HEK293 (cell line): Measurements from ENCODE around the gene ARMH4.

Experiments
- CTCF ChIA-PET: fragments of 350-600 bp; formaldehyde crosslinking; extraction: SDS; loops from one replicate; lab custom pipeline; 2021; ENCODE audit warnings: antibody characterized with exemption; lab: Yijun Ruan, JAX
- POLR2A ChIA-PET: fragments of 300-600 bp; formaldehyde crosslinking; extraction: SDS; loops from one replicate; lab custom pipeline; 2020; ENCODE audit warnings: antibody characterized with exemption, inconsistent platforms; lab: Yijun Ruan, JAX
- H3K27ac ChIP-seq: fragments of 200-500 bp; sonication (Bioruptor generic); 2 replicates; pipeline ENCODE4 v1.5.1; 2014; ENCODE audit warnings: low read depth, low read length, control low read depth, inconsistent platforms; ENCODE audit errors: extremely low read depth
- H3K36me3 ChIP-seq, 2 experiments: fragments of 200-500 bp in 1 of 2; sonication (Bioruptor generic) in 1 of 2; 1 replicate in 1 of 2; 2 replicates in 1 of 2; pipeline ENCODE4 v1.5.1; 2014 to 2017; ENCODE audit warnings: inconsistent platforms in 2 of 2, low read length in 2 of 2; ENCODE audit not compliant: control insufficient read depth in 2 of 2, insufficient read depth in 1 of 2
- H3K4me1 ChIP-seq: fragments of 200-500 bp; sonication (Bioruptor generic); 2 replicates; pipeline ENCODE4 v1.5.1; 2014; ENCODE audit warnings: mild to moderate bottlenecking, low read length, inconsistent platforms; ENCODE audit not compliant: control insufficient read depth, insufficient read depth
- H3K4me3 ChIP-seq: 2 replicates; pipeline ENCODE4 v1.5.1; 2011; ENCODE audit warnings: low read depth, mild to moderate bottlenecking, control low read depth, low read length, moderate library complexity
- H3K9me3 ChIP-seq: fragments of 200-500 bp; sonication (Bioruptor generic); 2 replicates; pipeline ENCODE4 v1.5.1; 2014; ENCODE audit warnings: low read depth, low read length, inconsistent platforms; ENCODE audit not compliant: control insufficient read depth, insufficient read depth
- GLIS1 ChIP-seq: fragments of 450-650 bp; formaldehyde crosslinking; IDR thresholded peaks from 2 replicates; pipeline ENCODE4 v1.5.1; 2016; ENCODE audit warnings: missing biosample characterization, missing genetic modification characterization
- GLIS2 ChIP-seq: fragments of 450-650 bp; formaldehyde crosslinking; IDR thresholded peaks from 2 replicates; pipeline ENCODE4 v1.5.1; 2016; ENCODE audit warnings: missing biosample characterization, missing genetic modification characterization
- HOXD13 ChIP-seq: sonication (generic); formaldehyde crosslinking; IDR thresholded peaks from 2 replicates; pipeline ENCODE4 v1.8.0; 2022; ENCODE audit warnings: missing genetic modification reagents, borderline replicate concordance
- KLF17 ChIP-seq: fragments of 450-650 bp; formaldehyde crosslinking; IDR thresholded peaks from 2 replicates; pipeline ENCODE4 v1.5.1; 2016; ENCODE audit warnings: missing biosample characterization, missing genetic modification characterization
- PRDM4 ChIP-seq: fragments of 450-650 bp; formaldehyde crosslinking; IDR thresholded peaks from 2 replicates; pipeline ENCODE4 v1.5.1; 2017; ENCODE audit warnings: missing biosample characterization, missing genetic modification characterization
- PRDM6 ChIP-seq: fragments of 450-650 bp; formaldehyde crosslinking; IDR thresholded peaks from 2 replicates; pipeline ENCODE4 v1.5.1; 2017; ENCODE audit warnings: missing biosample characterization, missing genetic modification characterization
- SETDB1 ChIP-seq: IDR thresholded peaks from one replicate; pipeline ENCODE4 v1.6.1; 2017; ENCODE audit warnings: mild to moderate bottlenecking, low read length, moderate library complexity, mixed read lengths; ENCODE audit not compliant: insufficient read length
- TRIM28 ChIP-seq: IDR thresholded peaks from 2 replicates; pipeline ENCODE4 v1.6.1; 2011; ENCODE audit warnings: low read length, control low read depth, borderline replicate concordance
- WT1 ChIP-seq: fragments of 450-650 bp; formaldehyde crosslinking; IDR thresholded peaks from 2 replicates; pipeline ENCODE4 v1.5.1; 2016; ENCODE audit warnings: missing biosample characterization, missing genetic modification characterization
- ZBTB17 ChIP-seq: fragments of 450-650 bp; formaldehyde crosslinking; IDR thresholded peaks from 2 replicates; pipeline ENCODE4 v1.5.1; 2016; ENCODE audit warnings: missing biosample characterization, missing genetic modification characterization
- ZBTB48 ChIP-seq: fragments of 450-650 bp; formaldehyde crosslinking; IDR thresholded peaks from 2 replicates; pipeline ENCODE4 v1.5.1; 2016; ENCODE audit warnings: missing biosample characterization, missing genetic modification characterization
- ZFHX2 ChIP-seq: fragments of 450-650 bp; formaldehyde crosslinking; conservative IDR thresholded peaks from 2 replicates; pipeline ENCODE4 v1.5.1; 2016; ENCODE audit warnings: missing biosample characterization, missing genetic modification characterization
- ZNF112 ChIP-seq: fragments of 450-650 bp; formaldehyde crosslinking; IDR thresholded peaks from 2 replicates; pipeline ENCODE4 v1.5.0; 2017; ENCODE audit warnings: missing biosample characterization, missing genetic modification characterization
- ZNF114 ChIP-seq: fragments of 450-650 bp; formaldehyde crosslinking; IDR thresholded peaks from 2 replicates; pipeline ENCODE4 v1.5.0; 2017; ENCODE audit warnings: missing biosample characterization, missing genetic modification characterization
- ZNF202 ChIP-seq: fragments of 450-650 bp; formaldehyde crosslinking; IDR thresholded peaks from 2 replicates; pipeline ENCODE4 v1.5.1; 2016; ENCODE audit warnings: missing biosample characterization, missing genetic modification characterization, borderline replicate concordance
- ZNF24 ChIP-seq: fragments of 450-650 bp; formaldehyde crosslinking; IDR thresholded peaks from 2 replicates; pipeline ENCODE4 v1.5.1; 2016; ENCODE audit warnings: missing biosample characterization, missing genetic modification characterization
- ZNF248 ChIP-seq: fragments of 450-650 bp; formaldehyde crosslinking; IDR thresholded peaks from 2 replicates; pipeline ENCODE4 v1.5.1; 2017; ENCODE audit warnings: missing biosample characterization, missing genetic modification characterization
- ZNF274 ChIP-seq, 2 experiments: fragments of 200-500 bp in 1 of 2; fragments of 450-650 bp in 1 of 2; sonication (Bioruptor generic) in 1 of 2; formaldehyde crosslinking in 1 of 2; IDR thresholded peaks; 2 replicates each; pipeline versions ENCODE4 v1.5.1 to v1.6.1; 2014 to 2016; ENCODE audit warnings: borderline replicate concordance in 1 of 2, inconsistent platforms in 1 of 2, low read length in 1 of 2, missing biosample characterization in 1 of 2, missing genetic modification characterization in 1 of 2
- ZNF394 ChIP-seq: fragments of 450-650 bp; formaldehyde crosslinking; IDR thresholded peaks from 2 replicates; pipeline ENCODE4 v1.5.1; 2016; ENCODE audit warnings: missing biosample characterization, missing genetic modification characterization, mild to moderate bottlenecking, moderate library complexity, borderline replicate concordance
- ZNF560 ChIP-seq: fragments of 450-650 bp; formaldehyde crosslinking; IDR thresholded peaks from 2 replicates; pipeline ENCODE4 v1.5.1; 2017; ENCODE audit warnings: missing biosample characterization, missing genetic modification characterization, borderline replicate concordance
- ZNF561 ChIP-seq: fragments of 450-650 bp; IDR thresholded peaks from 2 replicates; pipeline ENCODE4 v1.5.1; 2018; ENCODE audit warnings: missing biosample characterization, missing genetic modification characterization, borderline replicate concordance
- ZNF600 ChIP-seq: fragments of 450-650 bp; formaldehyde crosslinking; IDR thresholded peaks from 2 replicates; pipeline ENCODE4 v1.5.1; 2016; ENCODE audit warnings: missing biosample characterization, missing genetic modification characterization
- ZNF639 ChIP-seq: fragments of 450-650 bp; formaldehyde crosslinking; IDR thresholded peaks from 2 replicates; pipeline ENCODE4 v1.5.1; 2016; ENCODE audit warnings: missing biosample characterization, missing genetic modification characterization
- ZNF654 ChIP-seq: fragments of 450-650 bp; formaldehyde crosslinking; IDR thresholded peaks from 2 replicates; pipeline ENCODE4 v1.5.1; 2016; ENCODE audit warnings: low read depth, missing biosample characterization, missing genetic modification characterization
- ZNF670 ChIP-seq: fragments of 450-650 bp; formaldehyde crosslinking; IDR thresholded peaks from 2 replicates; pipeline ENCODE4 v1.5.1; 2016; ENCODE audit warnings: missing biosample characterization, missing genetic modification characterization, low read depth
- ZNF692 ChIP-seq: fragments of 450-650 bp; formaldehyde crosslinking; IDR thresholded peaks from 2 replicates; pipeline ENCODE4 v1.5.1; 2016; ENCODE audit warnings: missing biosample characterization, missing genetic modification characterization

Gene ARMH4

GRCh38 chr14:58054100-58054499 is 97.9 kb downstream of the ARMH4 start (continued):
- TF ChIP-seq ZBTB48 (no peak), KLF17 (no peak)
- TF ChIP-seq, all 188 proteins: peak for 0

GRCh38 chr14:58048219-58048618 is 103.8 kb downstream of the ARMH4 start:
- H3K4me3 ChIP-seq: no peak overlapping the region
- CTCF ChIA-PET: no interaction called here

GRCh38 chr14:58027904-58028303 is 124.1 kb downstream of the ARMH4 start:
- CTCF ChIA-PET: no interaction called here
- Histone ChIP-seq H3K9me3 (no peaks in the 10 kb centered on the region), H3K4me1 (no peaks in the 10 kb centered on the region), H3K27ac (no peak overlapping the region), H3K4me3 (no peak overlapping the region), H3K36me3 (no peaks in the 10 kb centered on the region)
- POLR2A ChIA-PET: no interaction called here
- TF ChIP-seq ZNF112 (tag by site-specific recombination): no peak
- no peak for TF ChIP-seq SETDB1
- no peak for TF ChIP-seq ZNF639 (tag by site-specific recombination)
- no peak for TF ChIP-seq ZNF394
- no peak for TF ChIP-seq ZNF274 (IDR thresholded peaks at IDR 0.05; ENCODE audit: low read length)
- TF ChIP-seq ZNF274 (tag by site-specific recombination; IDR thresholded peaks at IDR 0.05; ENCODE audit: borderline replicate concordance): no peak
- TF ChIP-seq HOXD13: no peak
- TF ChIP-seq TRIM28: no peak
- no peak for TF ChIP-seq ZNF560 (tag by site-specific recombination)
- TF ChIP-seq ZNF692 (tag by site-specific recombination): no peak
- TF ChIP-seq ZNF654: no peak
- no peak for TF ChIP-seq ZNF114
- no peak for TF ChIP-seq ZFHX2
- TF ChIP-seq GLIS1 (tag by site-specific recombination): no peak
- TF ChIP-seq ZNF248 (tag by site-specific recombination): no peak
- no peak for TF ChIP-seq WT1

More at GRCh38 chr14:58048219-58048618, 103.8 kb downstream of the ARMH4 start:
- Histone ChIP-seq H3K9me3 (no peaks in the 10 kb centered on the region), H3K4me1 (no peaks in the 10 kb centered on the region), H3K27ac (no peak overlapping the region), H3K36me3 (no peaks in the 10 kb centered on the region)
- no peak for TF ChIP-seq GLIS1 (tag by site-specific recombination)
- TF ChIP-seq ZNF561 (tag by site-specific recombination): no peak
- TF ChIP-seq ZNF202 (tag by site-specific recombination): no peak
- no peak for TF ChIP-seq ZNF670 (tag by site-specific recombination)
- no peak for TF ChIP-seq ZNF600 (tag by site-specific recombination)
- TF ChIP-seq ZBTB17 (tag by site-specific recombination): no peak
- TF ChIP-seq PRDM6 (tag by site-specific recombination): no peak
- TF ChIP-seq PRDM4 (tag by site-specific recombination): no peak
- no peak for TF ChIP-seq ZBTB48
- no peak for TF ChIP-seq GLIS2 (tag by site-specific recombination)
- no peak for TF ChIP-seq ZNF24 (tag by site-specific recombination)
- POLR2A ChIA-PET: no interaction called here
